ENCODE measurements around the gene RASAL2.

The RASAL2 gene

DNA sequence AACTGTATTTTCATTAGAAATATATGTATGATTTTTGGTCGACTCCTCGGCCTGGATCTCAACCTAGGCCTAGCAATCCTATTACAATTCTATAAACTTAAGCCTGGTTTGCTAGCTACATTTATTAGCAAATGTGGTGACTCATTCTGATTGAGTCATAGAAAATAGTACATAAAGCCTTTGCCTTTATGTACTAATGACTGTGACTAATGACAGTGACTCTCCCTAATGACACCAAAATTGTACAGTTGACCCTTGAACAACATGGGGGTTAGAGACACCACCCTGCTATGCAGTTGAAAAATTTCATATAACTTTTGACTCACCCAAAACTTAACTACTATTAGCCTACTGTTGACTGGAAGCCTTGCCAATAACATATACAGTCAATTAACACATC, 324.0 kb downstream of the RASAL2 start:
- no peak overlapping the region for H3K4me3 ChIP-seq (ENCODE audit: low read depth, low read length)

DNA sequence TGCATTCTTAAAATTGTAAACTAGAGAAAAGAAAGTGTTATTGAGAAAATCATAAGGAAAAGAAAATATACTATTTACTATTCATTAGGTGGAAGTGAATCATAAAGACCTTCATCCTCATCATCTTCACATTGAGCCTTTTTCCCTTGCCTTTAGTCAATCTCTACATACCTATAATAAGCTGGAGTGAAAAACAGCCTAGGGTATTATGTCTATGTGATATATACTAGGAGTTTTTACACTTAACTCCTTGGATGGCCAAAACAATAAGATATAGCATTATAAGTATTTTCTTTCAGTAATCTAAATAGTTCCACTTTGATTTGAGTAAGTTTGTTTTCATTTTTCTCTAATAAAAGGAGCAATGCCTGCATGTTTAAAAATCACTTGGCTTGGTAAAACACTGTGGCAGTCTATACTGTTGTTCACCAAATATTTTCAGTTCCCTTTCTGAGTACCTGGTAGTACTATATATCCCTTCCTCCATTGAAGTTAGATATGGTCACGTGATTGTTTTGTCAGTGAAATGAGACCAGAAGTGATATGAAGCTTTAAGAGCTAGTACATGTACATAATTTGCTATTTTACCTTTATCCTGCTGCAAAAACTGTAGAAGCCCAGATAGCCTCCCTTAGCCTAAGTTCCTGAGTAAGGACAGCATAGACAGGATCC, 324.5 kb downstream of the RASAL2 start:
- no peak overlapping the region for H3K4me3 ChIP-seq (ENCODE audit: low read depth, low read length)

DNA sequence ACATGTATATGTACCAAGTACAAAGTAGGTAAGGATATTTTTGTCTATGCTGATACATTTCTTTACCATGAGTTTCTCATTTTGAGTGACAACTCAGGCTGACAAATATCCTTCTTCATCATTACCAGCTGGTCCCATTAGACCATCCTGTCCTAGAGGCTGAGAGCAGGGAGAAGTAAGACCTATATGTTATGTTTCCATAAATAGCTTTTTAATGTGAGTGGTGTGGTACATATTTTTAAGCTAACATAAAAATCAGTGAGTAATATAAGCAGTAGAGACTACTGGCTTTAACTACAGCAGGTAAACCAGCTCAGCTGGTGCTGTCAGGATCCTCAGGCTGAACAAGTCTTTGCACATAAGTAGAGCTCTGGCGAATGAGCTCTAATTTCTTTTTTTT, 340.5 kb downstream of the RASAL2 start:
- H3K4me3 ChIP-seq (ENCODE audit: low read depth, low read length): no peak overlapping the region

DNA sequence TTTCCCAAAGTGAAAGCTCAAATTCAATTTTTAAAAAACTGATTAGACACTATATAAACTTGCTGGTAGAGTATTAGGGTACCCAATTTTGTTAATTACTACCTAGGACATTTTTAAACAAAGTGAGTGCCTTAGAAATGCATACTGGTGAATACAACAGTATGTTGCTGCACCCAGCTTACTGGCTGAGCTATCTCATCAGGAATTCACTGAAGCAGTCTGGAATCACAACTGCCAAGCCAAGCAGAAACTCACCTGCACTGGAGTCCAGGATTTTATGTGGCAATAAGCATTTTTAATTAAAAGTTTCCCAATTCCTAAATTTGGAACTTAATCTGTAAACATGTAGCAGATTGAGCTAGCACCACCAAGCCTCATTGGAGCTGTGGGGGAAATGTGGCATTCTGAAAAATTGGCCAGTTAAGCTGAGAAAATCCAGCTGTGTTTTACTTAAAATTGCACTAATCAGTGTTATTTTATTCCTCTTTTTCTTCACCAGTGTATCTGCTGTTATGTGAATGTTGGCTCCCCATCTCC, 341.1 kb downstream of the RASAL2 start:
- no peak overlapping the region for H3K4me3 ChIP-seq (ENCODE audit: low read depth, low read length)

DNA sequence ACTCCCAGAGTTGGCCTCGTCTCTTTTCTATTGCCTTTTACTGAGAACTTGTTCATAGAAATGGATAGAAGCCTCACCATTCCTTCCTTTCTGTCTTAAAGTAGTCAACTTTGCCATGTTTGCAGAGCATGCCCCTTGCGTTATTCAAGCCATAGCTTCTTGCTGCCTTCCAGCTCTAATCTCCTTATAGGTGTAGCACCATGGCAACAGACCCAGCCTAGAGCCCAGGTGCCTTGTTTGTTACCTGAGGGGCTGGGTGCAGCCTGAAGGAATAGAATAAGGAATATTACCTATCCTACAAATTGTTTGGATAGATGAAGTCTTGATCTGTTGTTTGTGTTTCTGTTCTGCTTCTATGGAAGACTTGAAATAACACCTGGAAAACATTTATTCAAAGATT, 343.0 kb downstream of the RASAL2 start:
- H3K4me3 ChIP-seq (ENCODE audit: low read depth, low read length): no peak overlapping the region

DNA sequence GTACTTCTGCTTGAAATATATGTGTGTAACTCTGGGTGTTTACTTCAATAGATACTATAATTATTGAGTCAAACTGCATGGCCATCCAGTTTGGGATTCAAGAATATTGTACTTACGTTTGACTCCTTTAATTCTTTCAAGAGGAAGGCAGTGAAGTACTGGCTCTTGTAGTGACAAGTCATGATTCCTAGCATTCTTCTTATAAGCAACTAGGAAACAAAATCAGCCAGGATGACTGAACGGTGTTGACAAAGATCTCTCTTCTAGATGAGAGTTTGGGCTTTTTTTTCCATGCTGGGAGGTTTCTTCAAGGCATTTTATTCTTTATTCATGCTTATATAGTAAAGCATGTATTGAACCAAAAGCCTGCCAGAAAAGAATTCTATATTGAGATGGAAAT, 344.5 kb downstream of the RASAL2 start:
- H3K4me3 ChIP-seq (ENCODE audit: low read depth, low read length): no peak overlapping the region

DNA sequence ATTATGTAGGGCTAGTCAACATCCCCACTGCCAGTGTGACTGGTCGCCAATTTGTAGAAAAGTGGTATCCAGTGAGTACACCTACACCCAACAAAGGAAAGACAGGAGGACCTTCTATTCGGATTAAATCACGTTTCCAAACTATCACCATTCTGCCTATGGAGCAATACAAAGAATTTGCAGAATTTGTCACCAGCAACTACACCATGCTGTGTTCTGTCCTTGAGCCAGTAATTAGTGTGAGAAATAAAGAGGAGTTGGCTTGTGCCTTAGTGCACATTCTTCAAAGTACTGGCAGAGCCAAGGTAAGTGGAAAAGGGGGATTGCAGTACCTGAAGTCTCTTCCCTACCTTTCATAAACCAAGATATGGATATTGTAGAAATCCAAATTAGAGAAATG, 349.0 kb downstream of the RASAL2 start:
- H3K4me3 ChIP-seq (ENCODE audit: low read depth, low read length): no peak overlapping the region

DNA sequence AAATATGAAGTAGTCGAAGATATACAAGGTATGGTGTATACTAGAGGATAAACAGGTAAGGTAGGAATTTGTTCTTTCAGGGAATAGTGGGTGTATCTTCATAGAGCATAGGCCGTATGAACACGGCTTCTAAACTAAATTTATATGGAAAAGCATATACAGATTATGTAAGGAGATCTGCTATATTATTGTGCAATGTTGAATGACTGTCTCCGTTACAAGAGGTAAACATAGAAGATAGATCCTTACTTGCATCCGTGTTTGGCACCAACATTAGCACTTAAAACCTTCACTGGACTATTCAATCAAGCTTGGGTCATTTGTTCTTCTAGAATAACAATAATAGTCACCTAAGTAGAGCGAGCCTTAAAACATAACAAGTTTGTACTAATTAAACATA, 357.0 kb downstream of the RASAL2 start:
- no peak overlapping the region for H3K4me3 ChIP-seq (ENCODE audit: low read depth, low read length)

DNA sequence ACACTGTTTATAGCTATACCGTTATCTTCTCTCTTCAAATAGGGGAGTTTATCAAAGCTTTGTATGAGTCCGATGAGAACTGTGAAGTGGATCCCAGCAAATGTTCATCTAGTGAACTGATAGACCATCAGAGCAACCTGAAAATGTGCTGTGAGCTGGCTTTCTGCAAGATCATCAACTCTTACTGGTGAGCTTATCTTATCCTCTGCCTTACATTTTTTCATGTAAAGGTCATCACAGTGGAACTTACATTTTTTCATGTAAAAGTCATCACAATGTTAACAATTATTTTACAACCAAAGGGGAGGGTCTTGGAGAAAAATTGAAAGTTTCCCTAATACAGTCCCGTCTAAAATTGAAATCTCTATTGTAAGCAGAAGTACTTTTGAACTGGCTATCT, 357.6 kb downstream of the RASAL2 start:
- H3K4me3 ChIP-seq (ENCODE audit: low read depth, low read length): no peak overlapping the region

DNA sequence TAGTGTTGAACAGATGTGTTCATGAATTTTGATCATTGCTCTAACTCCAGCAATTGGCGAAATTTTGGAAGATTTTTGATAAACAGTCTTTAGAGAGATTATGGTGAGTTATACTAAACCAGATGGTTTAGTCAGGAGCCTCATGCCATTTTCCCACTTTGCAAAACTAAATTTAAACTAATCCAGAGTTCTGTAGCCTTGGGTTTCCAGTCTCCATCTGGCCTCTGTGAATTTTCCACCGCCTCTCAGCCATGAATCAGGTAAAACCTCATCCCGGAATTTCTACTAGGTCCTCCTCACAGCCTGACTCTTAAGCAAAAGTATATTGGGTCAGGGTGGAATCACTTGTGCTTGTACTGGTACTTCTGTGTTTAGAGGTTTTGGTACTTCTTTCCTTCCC, 358.1 kb downstream of the RASAL2 start:
- no peak overlapping the region for H3K4me3 ChIP-seq (ENCODE audit: low read depth, low read length)

DNA sequence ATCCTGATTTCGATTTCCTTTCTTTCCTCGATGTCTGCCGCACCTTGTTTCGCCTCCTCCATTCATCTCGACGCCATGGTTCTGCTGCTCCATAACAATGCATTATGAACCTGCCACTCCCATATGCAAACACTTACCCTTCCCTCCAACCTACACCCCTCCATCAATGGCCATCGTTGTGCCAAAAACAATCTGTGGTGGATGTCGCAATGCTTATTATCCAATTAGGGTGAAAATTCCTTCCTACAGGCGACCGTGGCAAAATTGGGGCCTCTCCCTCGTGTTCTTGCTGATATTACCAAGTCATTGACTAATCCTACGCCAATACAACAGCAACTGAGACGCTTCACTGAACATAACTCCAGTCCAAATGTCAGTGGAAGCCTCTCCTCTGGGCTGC, 362.6 kb downstream of the RASAL2 start:
- H3K4me3 ChIP-seq (ENCODE audit: low read depth, low read length): no peak overlapping the region

DNA sequence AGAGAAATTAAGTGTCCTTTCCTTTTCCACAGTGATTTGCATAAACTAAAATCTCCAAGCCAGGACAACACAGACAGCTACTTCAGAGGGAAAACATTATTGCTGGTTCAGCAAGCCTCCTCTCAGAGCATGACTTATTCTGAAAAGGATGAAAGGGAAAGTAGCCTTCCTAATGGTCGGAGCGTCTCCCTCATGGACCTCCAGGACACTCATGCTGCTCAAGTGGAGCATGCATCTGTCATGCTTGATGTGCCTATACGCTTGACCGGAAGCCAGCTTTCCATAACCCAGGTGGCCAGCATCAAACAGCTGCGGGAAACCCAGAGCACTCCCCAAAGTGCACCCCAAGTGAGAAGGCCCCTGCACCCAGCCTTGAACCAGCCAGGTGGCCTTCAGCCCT, 363.7 kb downstream of the RASAL2 start:
- no peak overlapping the region for H3K4me3 ChIP-seq (ENCODE audit: low read depth, low read length)

DNA sequence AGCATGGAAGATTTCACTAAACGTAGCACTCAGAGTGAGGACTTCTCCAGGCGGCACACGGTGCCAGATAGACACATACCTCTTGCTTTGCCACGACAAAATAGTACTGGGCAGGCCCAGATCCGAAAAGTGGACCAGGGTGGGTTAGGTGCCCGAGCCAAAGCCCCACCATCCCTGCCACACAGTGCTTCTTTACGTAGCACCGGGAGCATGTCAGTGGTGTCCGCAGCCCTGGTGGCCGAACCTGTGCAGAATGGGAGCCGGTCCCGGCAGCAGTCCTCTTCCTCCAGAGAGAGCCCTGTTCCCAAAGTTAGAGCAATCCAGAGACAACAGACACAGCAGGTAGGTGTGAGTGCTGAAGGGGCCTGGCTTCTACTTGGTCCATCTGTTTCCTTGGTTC, 364.3 kb downstream of the RASAL2 start:
- no peak overlapping the region for H3K4me3 ChIP-seq (ENCODE audit: low read depth, low read length)

DNA sequence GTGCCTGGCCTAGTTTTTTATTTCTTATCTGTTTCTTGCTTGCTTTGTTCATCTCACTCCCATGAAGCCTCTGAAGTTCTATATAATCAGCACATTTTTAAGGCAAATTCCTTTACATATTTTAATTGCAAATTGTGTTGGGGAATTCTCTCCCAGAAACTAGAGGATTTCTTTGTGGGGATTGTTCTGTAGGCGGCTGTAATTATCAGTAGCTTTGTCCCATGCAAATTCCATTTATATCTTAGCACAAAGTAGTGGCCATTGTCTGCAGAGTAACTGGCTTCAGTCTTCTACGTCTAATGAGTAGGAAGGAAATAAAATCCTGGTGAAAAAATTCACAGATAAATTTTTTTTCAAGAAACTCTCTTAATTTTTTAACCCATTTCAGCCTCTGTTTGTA, 367.2 kb downstream of the RASAL2 start:
- no peak overlapping the region for H3K4me3 ChIP-seq (ENCODE audit: low read depth, low read length)

DNA sequence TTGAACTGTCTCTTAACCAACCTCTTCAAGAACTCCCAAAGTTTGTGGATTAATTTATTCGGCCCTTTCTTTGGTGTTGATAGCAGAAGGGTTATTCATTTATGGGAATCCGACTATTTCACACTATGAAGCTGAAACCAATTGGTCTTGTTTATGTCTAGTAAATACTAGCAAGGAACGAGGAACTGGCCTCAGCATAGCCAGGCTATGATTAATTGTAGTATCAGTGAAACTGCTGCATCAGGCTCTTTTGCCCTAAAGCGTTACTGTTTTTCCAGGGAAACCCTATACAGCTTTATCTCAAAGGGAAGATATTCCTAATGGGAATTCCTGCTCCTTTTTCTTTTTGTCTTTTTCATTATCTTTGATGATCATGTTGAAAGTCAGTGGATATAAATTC, 367.8 kb downstream of the RASAL2 start:
- H3K4me3 ChIP-seq (ENCODE audit: low read depth, low read length): no peak overlapping the region

DNA sequence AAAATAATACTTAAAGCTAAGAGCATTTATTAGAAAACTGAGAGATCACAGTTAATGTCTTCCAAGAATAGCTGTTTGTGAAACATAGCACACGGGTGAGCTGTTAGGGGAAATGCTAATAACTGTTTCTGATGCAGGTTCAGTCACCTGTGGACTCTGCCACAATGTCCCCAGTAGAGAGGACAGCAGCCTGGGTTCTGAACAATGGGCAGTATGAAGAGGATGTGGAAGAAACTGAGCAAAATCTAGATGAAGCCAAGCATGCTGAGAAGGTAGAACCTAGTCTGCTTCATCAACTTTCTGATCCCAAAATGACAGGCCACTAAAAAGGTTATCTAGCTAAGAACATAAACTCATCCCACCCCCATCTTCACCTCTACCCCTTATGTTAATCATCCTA, 370.2 kb downstream of the RASAL2 start:
- H3K4me3 ChIP-seq (ENCODE audit: low read depth, low read length): no peak overlapping the region

DNA sequence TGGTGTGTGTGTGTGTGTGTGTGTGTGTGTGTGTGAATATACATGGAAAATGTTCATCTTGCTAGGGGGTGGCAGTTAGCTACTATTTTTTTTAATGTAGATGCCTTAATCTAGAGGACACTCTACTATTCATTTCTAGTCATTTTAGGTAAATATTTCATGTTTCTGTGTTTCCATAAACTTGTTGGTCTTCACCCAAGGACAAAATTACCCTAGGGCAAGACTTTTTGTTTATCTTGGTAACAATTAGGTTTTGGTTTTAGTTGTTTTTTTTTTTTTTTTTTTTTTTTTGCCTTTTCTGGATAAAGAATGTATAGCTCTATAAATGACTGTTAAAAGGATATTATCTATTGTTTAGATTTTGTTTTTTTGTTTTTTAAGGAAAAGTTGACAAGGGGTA, 370.7 kb downstream of the RASAL2 start:
- H3K4me3 ChIP-seq (ENCODE audit: low read depth, low read length): no peak overlapping the region

DNA sequence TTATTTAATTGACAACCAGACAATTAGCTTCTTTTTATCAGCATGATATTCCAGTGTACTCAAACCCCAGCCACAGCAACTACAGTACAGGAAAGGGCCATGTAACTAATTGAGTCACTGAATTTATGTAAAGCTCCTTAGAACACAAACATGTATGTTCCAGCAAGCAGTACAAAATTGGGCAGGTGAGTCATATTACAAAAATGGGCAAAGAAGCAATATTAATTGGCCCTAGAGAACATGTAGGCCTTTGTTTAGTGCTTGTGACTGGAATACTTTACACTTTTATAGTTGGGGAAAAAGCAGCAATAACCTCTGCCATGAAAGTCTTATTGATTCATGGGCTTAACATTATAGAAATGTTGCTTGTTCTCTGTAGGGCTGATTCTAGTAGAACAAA, 371.1 kb downstream of the RASAL2 start:
- H3K4me3 ChIP-seq (ENCODE audit: low read depth, low read length): no peak overlapping the region

DNA sequence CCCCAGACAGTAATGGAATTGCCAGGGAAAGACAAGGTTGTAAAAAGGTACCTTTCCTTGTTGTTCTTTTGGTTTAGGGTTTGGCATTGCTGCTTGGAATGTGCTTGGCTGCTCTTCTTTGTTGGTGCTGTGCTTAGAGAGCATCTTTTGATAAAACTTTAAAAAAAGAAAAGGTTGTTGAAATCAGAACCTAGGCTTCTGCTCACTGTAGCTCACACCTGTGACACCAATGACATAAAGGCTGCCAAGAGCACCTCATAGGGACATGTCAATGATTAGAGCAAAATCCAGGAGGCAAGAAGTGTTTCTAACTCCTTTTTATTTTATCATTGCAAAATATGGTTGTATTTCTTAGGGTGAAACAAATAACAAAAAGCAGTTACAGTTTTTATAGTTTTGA, 373.9 kb downstream of the RASAL2 start:
- no peak overlapping the region for H3K4me3 ChIP-seq (ENCODE audit: low read depth, low read length)

DNA sequence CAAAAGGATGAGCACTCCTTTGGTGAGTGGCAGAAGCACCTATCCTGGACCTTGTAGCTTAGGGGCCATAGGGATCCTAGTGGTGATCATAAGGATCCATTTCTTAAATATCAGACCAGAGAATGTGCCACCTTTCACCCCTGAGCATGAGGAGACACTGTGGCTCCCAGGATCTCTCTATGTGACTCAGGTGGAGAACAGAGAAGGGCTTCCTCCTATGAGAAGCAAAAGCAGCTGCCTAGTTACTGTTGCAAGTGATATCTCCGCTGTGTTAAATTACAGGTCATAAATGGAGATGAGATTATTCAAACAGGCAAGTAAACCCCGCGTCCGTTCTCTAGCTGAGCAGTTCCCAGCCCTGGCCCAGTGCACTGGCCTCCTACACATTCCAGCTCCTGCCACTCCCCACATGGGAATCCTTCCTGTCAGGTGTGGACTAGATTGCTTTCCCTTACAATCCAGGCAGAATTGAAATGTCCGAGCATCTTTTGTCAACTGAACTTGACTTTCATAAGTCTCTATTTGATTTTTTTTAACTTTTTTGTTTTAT, 376.6 kb downstream of the RASAL2 start:
- H3K4me3 ChIP-seq (ENCODE audit: low read depth, low read length): no peak overlapping the region

DNA sequence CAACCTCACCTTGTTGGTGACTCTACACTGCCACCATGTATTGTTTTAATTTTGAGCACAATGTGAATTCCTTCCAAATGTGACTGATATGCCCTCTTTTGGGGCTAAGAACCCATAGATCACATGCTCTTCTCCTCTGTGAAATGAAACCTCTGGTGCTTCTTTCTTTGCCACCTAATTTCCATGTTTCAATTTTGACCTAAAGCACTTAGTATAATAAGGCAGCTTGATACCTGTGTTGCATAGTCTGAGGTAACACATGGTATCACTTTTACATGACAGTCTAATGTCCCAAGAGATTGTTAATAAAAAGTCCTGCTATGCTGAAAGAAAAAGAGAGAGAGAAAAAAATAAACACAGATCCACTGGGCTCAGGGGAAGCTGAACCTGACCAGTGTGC, 378.6 kb downstream of the RASAL2 start:
- H3K4me3 ChIP-seq (ENCODE audit: low read depth, low read length): no peak overlapping the region

DNA sequence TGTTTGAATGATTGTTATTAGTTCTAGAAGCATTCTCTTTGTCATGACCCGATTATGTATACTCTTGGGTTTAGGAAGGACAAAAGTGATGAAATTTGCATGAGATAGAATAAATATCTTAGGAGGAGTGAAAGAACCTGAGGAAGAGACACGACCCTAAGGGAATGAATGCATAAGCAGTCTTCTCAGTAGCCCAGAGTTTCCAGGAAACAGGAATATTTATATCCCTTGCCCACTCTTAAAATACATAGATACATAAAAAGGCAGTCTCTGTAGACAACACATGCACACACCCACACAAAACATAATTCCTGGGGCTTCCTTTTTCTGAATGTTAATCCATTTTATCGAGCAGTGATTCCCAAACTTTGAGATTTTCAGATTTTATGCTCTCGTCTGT, 383.5 kb downstream of the RASAL2 start:
- no peak overlapping the region for H3K4me3 ChIP-seq (ENCODE audit: low read depth, low read length)

DNA sequence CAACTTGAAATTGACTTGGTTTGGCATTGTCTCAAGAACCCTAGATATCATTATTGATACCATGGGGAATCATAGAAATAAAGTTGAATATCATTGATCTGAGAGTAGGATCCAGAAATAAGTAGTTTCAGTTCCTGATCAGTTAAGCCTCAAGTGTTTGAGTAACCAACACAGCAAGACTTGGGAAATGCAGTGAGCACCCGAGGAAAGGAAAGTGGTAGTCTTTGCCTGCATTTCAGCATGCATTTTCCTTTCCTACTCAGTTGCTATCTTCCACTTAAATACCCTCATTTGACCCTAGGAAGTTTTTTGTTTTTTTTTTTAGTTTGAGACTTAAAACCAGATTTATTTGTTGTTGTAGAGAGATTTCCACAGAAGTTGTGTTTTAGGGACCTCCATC, 383.9 kb downstream of the RASAL2 start:
- H3K4me3 ChIP-seq (ENCODE audit: low read depth, low read length): no peak overlapping the region
